Liver (tissue), 9 donors: Measurements from ENCODE around the gene PNLIPRP3. TPM values are rescaled to one million over a fixed set of nuclear protein-coding genes. Genes with fewer than 3 reads are reported as not detected.

ENCODE experiments used
- DNase-seq: peaks from one replicate; pipeline ENCODE4 v3.0.0-alpha.2; 2017; ENCODE audit warnings: low spot score
- H3K27ac ChIP-seq, 2 donors: one replicate each; pipeline ENCODE4 v1.7.0; 2013; ENCODE audit warnings: inconsistent platforms in 2 of 2, low read length in 2 of 2, control low read depth in 1 of 2, low read depth in 1 of 2, mild to moderate bottlenecking in 1 of 2
- H3K27me3 ChIP-seq, 4 donors: one replicate each; pipeline versions ENCODE4 v1.6.1 to v1.7.0; 2013; ENCODE audit warnings: low read length in 3 of 4, inconsistent platforms in 1 of 4, mild to moderate bottlenecking in 1 of 4, moderate library complexity in 1 of 4; ENCODE audit not compliant: control insufficient read depth in 4 of 4, insufficient read depth in 4 of 4
- H3K36me3 ChIP-seq, 4 donors: one replicate each; pipeline versions ENCODE4 v1.6.1 to v1.7.0; 2013; ENCODE audit warnings: low read length in 3 of 4, mild to moderate bottlenecking in 3 of 4, low read depth in 1 of 4, moderate library complexity in 1 of 4; ENCODE audit not compliant: control insufficient read depth in 4 of 4, insufficient read depth in 3 of 4
- H3K4me1 ChIP-seq, 4 donors: one replicate each; pipeline versions ENCODE4 v1.6.1 to v1.7.0; 2013; ENCODE audit warnings: low read length in 3 of 4, mild to moderate bottlenecking in 3 of 4, moderate library complexity in 1 of 4; ENCODE audit not compliant: control insufficient read depth in 4 of 4, insufficient read depth in 4 of 4
- H3K4me3 ChIP-seq, 3 donors: one replicate each; pipeline versions ENCODE4 v1.6.1 to v1.7.0; 2013; ENCODE audit warnings: low read length in 3 of 3, control low read depth in 1 of 3, low read depth in 1 of 3, mild to moderate bottlenecking in 1 of 3
- H3K9ac ChIP-seq, 2 donors: one replicate each; pipeline ENCODE4 v1.7.0; 2013; ENCODE audit warnings: low read length in 2 of 2, mild to moderate bottlenecking in 2 of 2, moderate library complexity in 2 of 2, control low read depth in 1 of 2, low read depth in 1 of 2
- H3K9me3 ChIP-seq, 4 donors: one replicate each; pipeline versions ENCODE4 v1.6.1 to v1.7.0; 2013; ENCODE audit warnings: low read length in 3 of 4; ENCODE audit not compliant: control insufficient read depth in 4 of 4
- ATF3 ChIP-seq: IDR thresholded peaks from 2 replicates; pipeline ENCODE4 v1.6.1; 2016; ENCODE audit warnings: antibody characterized with exemption
- EGR1 ChIP-seq, 2 donors: IDR thresholded peaks; 2 replicates each; pipeline ENCODE4 v1.6.1; 2016 to 2018; ENCODE audit warnings: antibody characterized with exemption in 2 of 2, low read depth in 2 of 2
- FOXA1 ChIP-seq: IDR thresholded peaks from 2 replicates; pipeline ENCODE4 v1.6.1; 2016; ENCODE audit warnings: antibody characterized with exemption
- FOXA2 ChIP-seq: IDR thresholded peaks from 2 replicates; pipeline ENCODE4 v1.6.1; 2016; ENCODE audit warnings: antibody characterized with exemption
- GABPA ChIP-seq, 2 donors: IDR thresholded peaks in 1 of 2; conservative IDR thresholded peaks in 1 of 2; 2 replicates each; pipeline ENCODE4 v1.6.1; 2016; ENCODE audit warnings: antibody characterized with exemption in 2 of 2, mild to moderate bottlenecking in 1 of 2, moderate library complexity in 1 of 2
- HNF4A ChIP-seq, 2 donors: conservative IDR thresholded peaks; 2 replicates each; pipeline ENCODE4 v1.6.1; 2016; ENCODE audit warnings: antibody characterized with exemption in 2 of 2, mild to moderate bottlenecking in 2 of 2
- HNF4G ChIP-seq: IDR thresholded peaks from 2 replicates; pipeline ENCODE4 v1.6.1; 2016; ENCODE audit warnings: antibody characterized with exemption
- JUND ChIP-seq, 2 donors: IDR thresholded peaks; 2 replicates each; pipeline ENCODE4 v1.6.1; 2016; ENCODE audit warnings: antibody characterized with exemption in 2 of 2
- MAX ChIP-seq: IDR thresholded peaks from 2 replicates; pipeline ENCODE4 v1.6.1; 2016; ENCODE audit warnings: antibody characterized with exemption
- NR2F2 ChIP-seq: IDR thresholded peaks from 2 replicates; pipeline ENCODE4 v1.6.1; 2016; ENCODE audit warnings: antibody characterized with exemption
- RAD21 ChIP-seq, 2 donors: IDR thresholded peaks; 2 replicates each; pipeline ENCODE4 v1.6.1; 2016; ENCODE audit warnings: antibody characterized with exemption in 2 of 2, mild to moderate bottlenecking in 2 of 2
- REST ChIP-seq: IDR thresholded peaks from 2 replicates; pipeline ENCODE4 v1.6.1; 2016; ENCODE audit warnings: antibody characterized with exemption, mild to moderate bottlenecking
- SP1 ChIP-seq: IDR thresholded peaks from 2 replicates; pipeline ENCODE4 v1.6.1; 2018; ENCODE audit warnings: antibody characterized with exemption, mild to moderate bottlenecking
- TAF1 ChIP-seq: conservative IDR thresholded peaks from 2 replicates; pipeline ENCODE4 v1.6.1; 2016; ENCODE audit warnings: antibody characterized with exemption, mild to moderate bottlenecking
- YY1 ChIP-seq: IDR thresholded peaks from 2 replicates; pipeline ENCODE4 v1.6.1; 2016; ENCODE audit warnings: antibody characterized with exemption, mild to moderate bottlenecking
- ZBTB33 ChIP-seq: IDR thresholded peaks from 2 replicates; pipeline ENCODE4 v1.6.1; 2016; ENCODE audit warnings: antibody characterized with exemption
- WGBS: extraction: QIAGEN DNeasy Blood & Tissue Kit; methylation state at CpG from one replicate; pipeline ENCODE4 v1.1.7; 2013; 5-methylcytosine and 5-hydroxymethylcytosine counted together
- polyA plus RNA-seq, 2 donors: library from polyadenylated mRNA; stranded (reverse) in 1 of 2; unstranded in 1 of 2; fragments of 200-250 nt in 1 of 2; fragments of >200 nt in 1 of 2; fragmentation: Nextera tagmentation in 1 of 2; extraction: Ambion mirVana in 1 of 2; gene quantifications; one replicate each; pipeline versions ENCODE4 v1.2.1 to v1.2.3, GENCODE V29; 2013 to 2015
- total RNA-seq, 2 donors: library from RNA; depleted of rRNA; stranded (reverse); fragments of >200 nt; gene quantifications; one replicate each; pipeline ENCODE4 v1.2.3, GENCODE V29; 2014
- donor health status: healthy.
- donor health status: healthy.
- donor health status: healthy.
- donor health status: healthy.
- donor health status: healthy.

Gene PNLIPRP3
- total and polyA plus RNA-seq, 4 donors = not detected

GRCh38 chr10:116504786-116505185 is 77.1 kb downstream of the PNLIPRP3 start:
- no peak for TF ChIP-seq FOXA2
- TF ChIP-seq EGR1 (IDR thresholded peaks at IDR 0.05; ENCODE audit: low read depth in 2 of 2) = no peak
- no peak for TF ChIP-seq SP1
- TF ChIP-seq HNF4A (conservative IDR thresholded peaks at IDR 0.05) = no peak
- WGBS = 68% methylated on average over 8 of the region's 8 CpGs
- H3K27ac ChIP-seq = no peak overlapping the region

GRCh38 chr10:116510565-116510964 is 82.9 kb downstream of the PNLIPRP3 start:
- 83% methylated on average over 3 of the region's 3 CpGs for WGBS
- no peak overlapping the region for H3K9ac ChIP-seq
- DNase-seq = no peak

More at GRCh38 chr10:116504786-116505185, 77.1 kb downstream of the PNLIPRP3 start:
- Histone ChIP-seq H3K4me1 (no peaks in the 10 kb centered on the region), H3K9me3 (no peaks in the 10 kb centered on the region), H3K36me3 (no peaks in the 10 kb centered on the region), H3K4me3 (no peak overlapping the region), H3K27me3 (no peaks in the 10 kb centered on the region), H3K9ac (no peak overlapping the region)
- DNase-seq = no peak

GRCh38 chr10:116511365-116511764 is 83.7 kb downstream of the PNLIPRP3 start:
- Histone ChIP-seq H3K9ac (no peak overlapping the region), H3K9me3 (no peaks in the 10 kb centered on the region), H3K27ac (no peak overlapping the region), H3K4me1 (no peaks in the 10 kb centered on the region), H3K4me3 (no peak overlapping the region), H3K27me3 (no peaks in the 10 kb centered on the region), H3K36me3 (no peaks in the 10 kb centered on the region)
- TF ChIP-seq GABPA (IDR thresholded peaks at IDR 0.05 in 1 of 2, conservative IDR thresholded peaks at IDR 0.05 in 1 of 2) = no peak
- TF ChIP-seq NR2F2 = no peak
- no peak for TF ChIP-seq EGR1 (IDR thresholded peaks at IDR 0.05; ENCODE audit: low read depth in 2 of 2)
- TF ChIP-seq MAX = no peak
- no peak for TF ChIP-seq ZBTB33
- TF ChIP-seq RAD21 (IDR thresholded peaks at IDR 0.05) = no peak
- TF ChIP-seq TAF1 = no peak
- no peak for TF ChIP-seq HNF4G
- no peak for TF ChIP-seq YY1
- no peak for TF ChIP-seq REST
- no peak for TF ChIP-seq FOXA2
- no peak for TF ChIP-seq HNF4A (conservative IDR thresholded peaks at IDR 0.05)
- no peak for TF ChIP-seq JUND (IDR thresholded peaks at IDR 0.05)
- no peak for DNase-seq
- WGBS = 57% methylated on average over 3 of the region's 3 CpGs

More at GRCh38 chr10:116510565-116510964, 82.9 kb downstream of the PNLIPRP3 start:
- no peak overlapping the region for H3K4me3 ChIP-seq
- no peaks in the 10 kb centered on the region for H3K36me3 ChIP-seq
- TF ChIP-seq RAD21 (IDR thresholded peaks at IDR 0.05) (no peak), FOXA1 (no peak), ATF3 (no peak)
- H3K27ac ChIP-seq = no peak overlapping the region
- H3K9me3 ChIP-seq = no peaks in the 10 kb centered on the region
- no peaks in the 10 kb centered on the region for H3K27me3 ChIP-seq
- H3K4me1 ChIP-seq = no peaks in the 10 kb centered on the region
